ENCODE data around the gene SFRP4. TPM values are rescaled to one million over a fixed set of nuclear protein-coding genes. Genes with fewer than 3 reads are reported as not detected.

The SFRP4 gene
- total and polyA plus RNA-seq, 4 donors: 24.4 to 82.7 (median 52.6) TPM

DNA sequence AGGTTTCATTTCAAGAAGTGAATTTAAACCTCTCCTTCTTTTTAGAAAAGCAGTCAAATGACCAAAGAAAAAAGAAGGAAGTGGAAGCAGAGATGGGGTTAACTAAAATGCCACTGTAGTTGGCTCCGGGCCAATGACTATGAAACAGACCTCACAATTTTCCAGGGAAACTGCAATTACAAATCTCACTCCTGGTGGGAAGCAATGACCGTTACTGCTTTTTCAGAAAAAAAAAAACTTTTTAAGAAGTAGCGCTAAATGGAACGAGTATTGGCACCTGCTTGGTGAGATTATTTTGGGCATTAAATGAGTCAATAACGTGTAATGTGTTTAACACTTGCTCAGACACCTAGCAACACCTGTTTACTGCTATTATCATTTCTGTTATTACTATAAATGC is 1.2 kb downstream of the SFRP4 start:
- peak overlapping the region; percentile 68 for H3K4me3 ChIP-seq (ENCODE audit: low read depth, low read length)
- DNase-seq (ENCODE audit: low read depth in 4 of 6, low spot score in 6 of 6): peak in 2 of 6 donors; percentile 55 to 58
- H3K9me3 ChIP-seq (ENCODE audit: control insufficient read depth, insufficient read depth, low read length): no peaks in the 10 kb centered on the region
- H3K27ac ChIP-seq (ENCODE audit: low read depth, low read length): peak overlapping the region; percentile 86
- no CpG with 5 or more reads among the region's 5 CpGs for WGBS (ENCODE audit: insufficient coverage)
- H3K27me3 ChIP-seq (ENCODE audit: control insufficient read depth, insufficient read depth, low read length): peaks cover 19% of the 10 kb centered on the region
- H3K4me1 ChIP-seq (ENCODE audit: control insufficient read depth, insufficient read depth, low read length): peaks cover 16% of the 10 kb centered on the region
- no peaks in the 10 kb centered on the region for H3K36me3 ChIP-seq (ENCODE audit: control insufficient read depth, insufficient read depth, low read length)

DNA sequence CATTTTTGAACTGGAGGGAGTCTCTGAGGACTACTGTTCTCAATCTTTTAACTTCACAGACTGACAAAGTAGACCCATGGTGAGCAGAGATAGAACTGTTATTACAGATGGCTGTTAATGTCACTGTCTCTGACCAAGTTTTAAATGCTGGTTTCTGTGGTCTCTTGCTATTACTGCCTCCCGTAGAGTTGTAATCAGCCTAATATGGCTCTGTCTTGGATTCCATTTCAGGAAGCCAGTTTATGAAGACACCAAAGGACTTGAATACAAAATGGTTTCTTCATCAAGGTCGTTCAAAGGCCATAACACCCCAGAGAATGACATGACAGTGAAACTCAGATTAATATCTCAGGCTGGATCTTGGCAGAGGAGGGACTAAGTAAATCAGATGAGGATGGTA is 3.9 kb downstream of the SFRP4 start:
- no peaks in the 10 kb centered on the region for H3K36me3 ChIP-seq (ENCODE audit: control insufficient read depth, insufficient read depth, low read length)
- 83% methylated on average over 1 of the region's 2 CpGs for WGBS (ENCODE audit: insufficient coverage)
- no peaks in the 10 kb centered on the region for H3K9me3 ChIP-seq (ENCODE audit: control insufficient read depth, insufficient read depth, low read length)
- H3K4me3 ChIP-seq (ENCODE audit: low read depth, low read length): no peak overlapping the region
- H3K27me3 ChIP-seq (ENCODE audit: control insufficient read depth, insufficient read depth, low read length): peaks cover 19% of the 10 kb centered on the region
- peak in 1 of 6 donors; percentile 38 for DNase-seq (ENCODE audit: low read depth in 4 of 6, low spot score in 6 of 6)
- peaks cover 10% of the 10 kb centered on the region for H3K4me1 ChIP-seq (ENCODE audit: control insufficient read depth, insufficient read depth, low read length)
- H3K27ac ChIP-seq (ENCODE audit: low read depth, low read length): peak overlapping the region; percentile 10

DNA sequence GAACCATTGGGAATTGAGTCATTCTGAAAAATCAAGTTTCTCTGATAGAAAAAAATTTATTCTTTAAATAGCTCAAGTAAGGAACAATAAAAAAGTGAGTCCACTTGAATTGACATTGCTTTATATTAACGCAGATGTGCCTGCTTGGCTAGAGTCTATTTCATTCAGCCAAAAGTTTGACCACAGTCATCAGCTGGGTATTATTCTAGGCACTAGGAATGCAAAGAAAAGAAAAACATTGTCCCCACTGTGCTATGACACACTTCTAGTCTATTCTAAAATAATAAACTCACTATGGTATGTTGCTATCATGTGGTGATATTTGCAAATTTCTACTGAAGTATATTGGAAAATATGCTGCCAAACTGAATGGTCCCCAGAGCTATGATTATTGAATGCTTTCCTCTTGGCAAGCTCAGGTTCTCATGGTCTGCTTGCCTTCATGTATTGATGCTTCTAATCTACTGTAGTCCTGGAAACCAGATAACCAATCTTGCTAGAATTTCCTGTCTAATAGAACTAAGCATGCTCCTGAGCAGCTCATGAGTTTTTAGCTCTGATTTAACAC is 8.3 kb downstream of the SFRP4 start:
- Histone ChIP-seq H3K4me1 (ENCODE audit: control insufficient read depth, insufficient read depth, low read length) (no peaks in the 10 kb centered on the region), H3K9me3 (ENCODE audit: control insufficient read depth, insufficient read depth, low read length) (no peaks in the 10 kb centered on the region), H3K27me3 (ENCODE audit: control insufficient read depth, insufficient read depth, low read length) (no peaks in the 10 kb centered on the region), H3K36me3 (ENCODE audit: control insufficient read depth, insufficient read depth, low read length) (no peaks in the 10 kb centered on the region), H3K4me3 (ENCODE audit: low read depth, low read length) (no peak overlapping the region), H3K27ac (ENCODE audit: low read depth, low read length) (no peak overlapping the region)
- 50% methylated on average over 1 of the region's 1 CpG for WGBS (ENCODE audit: insufficient coverage)
- DNase-seq (ENCODE audit: low read depth in 4 of 6, low spot score in 6 of 6): peak in 1 of 6 donors; percentile 50

DNA sequence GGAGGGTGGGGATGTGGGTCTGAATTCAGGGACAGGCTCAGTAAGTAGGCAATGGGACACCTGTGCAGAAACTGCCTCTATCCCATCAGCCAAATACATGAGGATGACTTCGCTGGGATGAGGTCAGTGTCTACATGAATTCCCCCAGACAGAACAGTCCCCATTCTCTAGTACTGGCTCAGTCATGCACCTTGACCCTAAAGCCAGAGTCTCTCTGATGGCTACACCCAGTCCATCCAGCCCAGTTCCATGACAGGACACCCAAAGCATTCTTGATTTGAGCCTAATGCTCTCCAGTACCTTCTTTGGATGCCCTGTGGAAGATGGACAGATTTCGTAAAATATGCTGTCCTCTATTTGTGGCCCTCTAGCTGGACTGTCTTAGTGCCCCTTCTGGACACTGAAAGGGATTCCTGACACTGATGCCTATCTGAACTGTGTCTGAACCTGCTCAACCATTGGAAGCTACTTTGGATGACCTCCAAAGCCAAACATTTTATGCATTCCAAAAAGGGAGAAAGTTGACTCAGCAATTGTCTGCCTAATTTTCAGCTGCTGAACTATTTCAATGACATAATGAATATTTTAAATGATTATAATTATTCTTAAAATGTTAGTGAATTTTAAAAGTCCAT is 14.6 kb downstream of the SFRP4 start:
- no peak overlapping the region for H3K4me3 ChIP-seq (ENCODE audit: low read depth, low read length)
- DNase-seq (ENCODE audit: low read depth in 4 of 6, low spot score in 6 of 6): peak in 1 of 6 donors; percentile 34
- H3K27me3 ChIP-seq (ENCODE audit: control insufficient read depth, insufficient read depth, low read length): no peaks in the 10 kb centered on the region
- no peaks in the 10 kb centered on the region for H3K4me1 ChIP-seq (ENCODE audit: control insufficient read depth, insufficient read depth, low read length)
- no peak overlapping the region for H3K27ac ChIP-seq (ENCODE audit: low read depth, low read length)
- H3K9me3 ChIP-seq (ENCODE audit: control insufficient read depth, insufficient read depth, low read length): no peaks in the 10 kb centered on the region
- no peaks in the 10 kb centered on the region for H3K36me3 ChIP-seq (ENCODE audit: control insufficient read depth, insufficient read depth, low read length)
- WGBS (ENCODE audit: insufficient coverage): 92% methylated on average over 2 of the region's 2 CpGs

- H3K27me3 ChIP-seq (ENCODE audit: control insufficient read depth, insufficient read depth, low read length): no peaks in the 10 kb centered on the region
- 37% methylated on average over 3 of the region's 6 CpGs for WGBS (ENCODE audit: insufficient coverage)
- H3K27ac ChIP-seq (ENCODE audit: low read depth, low read length): no peak overlapping the region
- H3K36me3 ChIP-seq (ENCODE audit: control insufficient read depth, insufficient read depth, low read length): no peaks in the 10 kb centered on the region
- H3K4me1 ChIP-seq (ENCODE audit: control insufficient read depth, insufficient read depth, low read length): no peaks in the 10 kb centered on the region
- H3K9me3 ChIP-seq (ENCODE audit: control insufficient read depth, insufficient read depth, low read length): no peaks in the 10 kb centered on the region
- DNase-seq (ENCODE audit: low read depth in 4 of 6, low spot score in 6 of 6): peak in 2 of 6 donors; percentile 70 to 88
- H3K4me3 ChIP-seq (ENCODE audit: low read depth, low read length): no peak overlapping the region
Observed at GRCh38 chr7:37901236-37901827, 15.3 kb downstream of the SFRP4 start.

DNA sequence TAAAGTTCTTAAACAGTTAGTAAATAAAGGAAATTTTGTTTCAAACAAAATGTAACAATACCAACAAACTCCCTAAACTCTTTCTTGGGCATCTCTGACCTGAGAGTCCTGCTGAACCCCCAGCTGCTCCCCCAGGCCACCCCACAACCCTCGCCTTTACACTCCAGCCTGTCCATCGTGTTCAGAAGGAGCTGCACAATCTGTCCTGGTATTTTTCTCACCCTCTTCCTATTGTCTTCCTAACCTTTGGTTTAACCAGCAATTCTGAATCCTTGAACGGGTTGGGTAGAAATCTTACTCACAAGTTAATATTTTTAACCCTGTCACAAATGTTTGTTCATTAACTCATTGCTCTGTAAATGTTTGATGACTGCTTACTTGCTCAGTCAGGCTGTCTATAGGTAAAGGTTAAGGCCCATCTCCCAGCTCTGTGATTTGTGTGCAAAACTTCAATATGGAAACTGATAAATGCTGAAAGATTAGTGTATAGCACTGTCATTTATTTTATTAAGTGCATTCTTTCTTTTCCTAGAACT is 16.8 kb downstream of the SFRP4 start:
- Histone ChIP-seq H3K27ac (ENCODE audit: low read depth, low read length) (no peak overlapping the region), H3K36me3 (ENCODE audit: control insufficient read depth, insufficient read depth, low read length) (no peaks in the 10 kb centered on the region), H3K4me3 (ENCODE audit: low read depth, low read length) (no peak overlapping the region), H3K4me1 (ENCODE audit: control insufficient read depth, insufficient read depth, low read length) (no peaks in the 10 kb centered on the region), H3K27me3 (ENCODE audit: control insufficient read depth, insufficient read depth, low read length) (no peaks in the 10 kb centered on the region), H3K9me3 (ENCODE audit: control insufficient read depth, insufficient read depth, low read length) (no peaks in the 10 kb centered on the region)
- DNase-seq (ENCODE audit: low read depth in 4 of 6, low spot score in 6 of 6): no peak
- no CpG with 5 or more reads among the region's 3 CpGs for WGBS (ENCODE audit: insufficient coverage)

- no peak overlapping the region for H3K27ac ChIP-seq (ENCODE audit: low read depth, low read length)
- DNase-seq (ENCODE audit: low read depth in 4 of 6, low spot score in 6 of 6): no peak
- H3K27me3 ChIP-seq (ENCODE audit: control insufficient read depth, insufficient read depth, low read length): no peaks in the 10 kb centered on the region
- H3K4me3 ChIP-seq (ENCODE audit: low read depth, low read length): no peak overlapping the region
- H3K4me1 ChIP-seq (ENCODE audit: control insufficient read depth, insufficient read depth, low read length): no peaks in the 10 kb centered on the region
- H3K9me3 ChIP-seq (ENCODE audit: control insufficient read depth, insufficient read depth, low read length): no peaks in the 10 kb centered on the region
- H3K36me3 ChIP-seq (ENCODE audit: control insufficient read depth, insufficient read depth, low read length): no peaks in the 10 kb centered on the region
- WGBS (ENCODE audit: insufficient coverage): no CpG with 5 or more reads among the region's 3 CpGs
Observed at GRCh38 chr7:37894671-37895070, 21.9 kb downstream of the SFRP4 start.

GRCh38 chr7:37893359-37893758 is 23.3 kb downstream of the SFRP4 start:
- Histone ChIP-seq H3K27ac (ENCODE audit: low read depth, low read length) (no peak overlapping the region), H3K36me3 (ENCODE audit: control insufficient read depth, insufficient read depth, low read length) (no peaks in the 10 kb centered on the region), H3K4me1 (ENCODE audit: control insufficient read depth, insufficient read depth, low read length) (no peaks in the 10 kb centered on the region), H3K27me3 (ENCODE audit: control insufficient read depth, insufficient read depth, low read length) (no peaks in the 10 kb centered on the region), H3K9me3 (ENCODE audit: control insufficient read depth, insufficient read depth, low read length) (no peaks in the 10 kb centered on the region), H3K4me3 (ENCODE audit: low read depth, low read length) (no peak overlapping the region)
- no peak for DNase-seq (ENCODE audit: low read depth in 4 of 6, low spot score in 6 of 6)

GRCh38 chr7:37882086-37882485 is 34.5 kb downstream of the SFRP4 start:
- H3K27ac ChIP-seq (ENCODE audit: low read depth, low read length): no peak overlapping the region
- no peaks in the 10 kb centered on the region for H3K9me3 ChIP-seq (ENCODE audit: control insufficient read depth, insufficient read depth, low read length)
- H3K36me3 ChIP-seq (ENCODE audit: control insufficient read depth, insufficient read depth, low read length): no peaks in the 10 kb centered on the region
- H3K4me1 ChIP-seq (ENCODE audit: control insufficient read depth, insufficient read depth, low read length): no peaks in the 10 kb centered on the region
- DNase-seq (ENCODE audit: low read depth in 4 of 6, low spot score in 6 of 6): no peak
- H3K4me3 ChIP-seq (ENCODE audit: low read depth, low read length): no peak overlapping the region
- 83% methylated on average over 2 of the region's 6 CpGs for WGBS (ENCODE audit: insufficient coverage)
- no peaks in the 10 kb centered on the region for H3K27me3 ChIP-seq (ENCODE audit: control insufficient read depth, insufficient read depth, low read length)
